GM23338 (cell line): ENCODE measurements around the gene PXMP2. TPM values are rescaled to one million over a fixed set of nuclear protein-coding genes. Genes with fewer than 3 reads are reported as not detected.

Experiments used
- ATAC-seq: fragments of 200-7000 bp; cut with Tn5 transposase; 3 replicates; pipeline ENCODE4 v1.9.1; 2020
- DNase-seq: peaks from one replicate; pipeline ENCODE4 v3.0.0-alpha.2; 2015; ENCODE audit warnings: low spot score
- H2AFZ ChIP-seq: fragments of 200-600 bp; sonication (generic); 2 replicates; pipeline ENCODE4 v1.8.0; 2016; ENCODE audit warnings: antibody characterized with exemption, mild to moderate bottlenecking, moderate library complexity
- H3F3A ChIP-seq: fragments of 200-600 bp; sonication (generic); replicated peaks from 2 replicates; pipeline ENCODE4 v1.8.0; 2017; ENCODE audit warnings: antibody characterized with exemption, mixed run types, low read depth
- H3K27ac ChIP-seq: fragments of 200-600 bp; sonication (generic); 2 replicates; pipeline ENCODE4 v1.6.1; 2016; ENCODE audit warnings: low read depth
- H3K27me3 ChIP-seq: fragments of 200-600 bp; sonication (generic); 2 replicates; pipeline ENCODE4 v1.8.0; 2016; ENCODE audit warnings: mild to moderate bottlenecking, mixed run types, moderate library complexity; ENCODE audit not compliant: insufficient read depth
- H3K36me3 ChIP-seq: fragments of 200-600 bp; sonication (generic); 2 replicates; pipeline ENCODE4 v1.8.0; 2016; ENCODE audit warnings: mild to moderate bottlenecking; ENCODE audit not compliant: insufficient read depth
- H3K4me1 ChIP-seq: fragments of 200-600 bp; sonication (generic); 2 replicates; pipeline ENCODE4 v1.8.0; 2016; ENCODE audit warnings: mild to moderate bottlenecking, moderate library complexity; ENCODE audit not compliant: insufficient read depth
- H3K4me2 ChIP-seq: fragments of 200-600 bp; sonication (generic); 2 replicates; pipeline ENCODE4 v1.7.1; 2017; ENCODE audit warnings: mixed run types
- H3K4me3 ChIP-seq: fragments of 200-600 bp; sonication (generic); 2 replicates; pipeline ENCODE4 v1.6.1; 2016; ENCODE audit warnings: mixed run types
- H3K79me2 ChIP-seq: fragments of 200-600 bp; sonication (generic); replicated peaks from 2 replicates; pipeline ENCODE4 v1.8.0; 2017; ENCODE audit warnings: mild to moderate bottlenecking; ENCODE audit not compliant: insufficient read depth
- H3K9me2 ChIP-seq: fragments of 200-600 bp; sonication (generic); 2 replicates; pipeline ENCODE4 v1.8.0; 2017; ENCODE audit not compliant: insufficient read depth
- H4K20me1 ChIP-seq: fragments of 200-600 bp; sonication (generic); replicated peaks from 2 replicates; pipeline ENCODE4 v1.8.0; 2017; ENCODE audit warnings: mild to moderate bottlenecking; ENCODE audit not compliant: insufficient read depth
- H3K27ac Mint-ChIP-seq: 2 replicates; pipeline ENCODE4 v1.8.0; 2020; ENCODE audit warnings: inconsistent platforms, mild to moderate bottlenecking, moderate library complexity, mixed read lengths
- H3K27me3 Mint-ChIP-seq: 3 replicates; pipeline ENCODE4 v1.8.0; 2022; ENCODE audit warnings: low read depth, mild to moderate bottlenecking, moderate library complexity, mixed read lengths, inconsistent platforms; ENCODE audit not compliant: insufficient read depth, poor library complexity
- H3K36me3 Mint-ChIP-seq: 3 replicates; pipeline ENCODE4 v1.8.0; 2021; ENCODE audit warnings: low read depth, mild to moderate bottlenecking, inconsistent platforms, moderate library complexity, mixed read lengths
- H3K4me1 Mint-ChIP-seq: 3 replicates; pipeline ENCODE4 v1.8.0; 2020; ENCODE audit warnings: mild to moderate bottlenecking, inconsistent platforms, mixed read lengths
- H3K4me3 Mint-ChIP-seq: 3 replicates; pipeline ENCODE4 v1.8.0; 2021; ENCODE audit warnings: moderate library complexity, mild to moderate bottlenecking, inconsistent platforms, mixed read lengths
- H3K9me3 Mint-ChIP-seq: 3 replicates; pipeline ENCODE4 v1.8.0; 2020; ENCODE audit warnings: moderate library complexity, mild to moderate bottlenecking, inconsistent platforms, mixed read lengths
- CREB1 ChIP-seq: fragments of 250-450 bp; sonication (Bioruptor Pico); IDR thresholded peaks from 2 replicates; pipeline ENCODE4 v1.5.0; 2020; ENCODE audit warnings: low read depth, mild to moderate bottlenecking, moderate library complexity
- ETS1 ChIP-seq: IDR thresholded peaks from 2 replicates; pipeline ENCODE4 v1.6.1; 2016; ENCODE audit warnings: antibody characterized with exemption
- EZH2 ChIP-seq: fragments of 200-600 bp; sonication (generic); IDR thresholded peaks from one replicate; pipeline ENCODE4 v1.8.0; 2017; ENCODE audit warnings: antibody characterized with exemption, mild to moderate bottlenecking, low read depth; ENCODE audit not compliant: unreplicated experiment
- JUNB ChIP-seq: IDR thresholded peaks from one replicate; pipeline ENCODE4 v1.6.1; 2016; ENCODE audit warnings: antibody characterized with exemption; ENCODE audit not compliant: unreplicated experiment
- NANOG ChIP-seq: IDR thresholded peaks from 2 replicates; pipeline ENCODE4 v1.6.1; 2016; ENCODE audit warnings: antibody characterized with exemption, borderline replicate concordance
- POLR2AphosphoS5 ChIP-seq: IDR thresholded peaks from 2 replicates; pipeline ENCODE4 v1.6.1; 2016; ENCODE audit warnings: antibody characterized with exemption, low read depth
- REST ChIP-seq: IDR thresholded peaks from one replicate; pipeline ENCODE4 v1.6.1; 2018; ENCODE audit warnings: antibody characterized with exemption; ENCODE audit not compliant: unreplicated experiment
- STAT1 ChIP-seq: IDR thresholded peaks from one replicate; pipeline ENCODE4 v1.6.1; 2016; ENCODE audit warnings: antibody characterized with exemption; ENCODE audit not compliant: unreplicated experiment
- ZNF331 ChIP-seq: fragments of 250-450 bp; sonication (Bioruptor Pico); IDR thresholded peaks from 2 replicates; pipeline ENCODE4 v1.5.0; 2020; ENCODE audit warnings: low read depth, mild to moderate bottlenecking, moderate library complexity
- ZNF462 ChIP-seq: fragments of 250-450 bp; sonication (Bioruptor Pico); IDR thresholded peaks from 2 replicates; pipeline ENCODE4 v1.5.0; 2020; ENCODE audit warnings: mild to moderate bottlenecking, moderate library complexity
- polyA plus RNA-seq: library from polyadenylated mRNA; unstranded; fragments of >200 nt; fragmentation: Nextera tagmentation; extraction: Ambion mirVana; gene quantifications from 2 replicates; pipeline ENCODE4 v1.2.1, GENCODE V29; 2016
- total RNA-seq: library from RNA; depleted of rRNA; stranded (reverse); fragments of >200 nt; shearing (Covaris generic); gene quantifications from 2 replicates; pipeline ENCODE4 v1.2.3, GENCODE V29; 2014
- TF ChIP-seq, protein P1 (sequence below), 2 experiments: fragments of 200-600 bp in 1 of 2; sonication (generic) in 1 of 2; conservative IDR thresholded peaks; 2 replicates each; pipeline versions ENCODE4 v1.5.1 to v1.6.1; 2016 to 2017; ENCODE audit warnings: antibody characterized with exemption in 2 of 2, low read depth in 2 of 2, mild to moderate bottlenecking in 2 of 2, moderate library complexity in 1 of 2

PXMP2 gene
- total and polyA plus RNA-seq, 2 experiments from 2014 or later: 17.3 to 19.7 TPM

GRCh38 chr12:132719954-132720324 is 32.6 kb downstream of the PXMP2 start:
- Histone ChIP-seq H2AFZ (no peak overlapping the region), H3K27ac (no peak overlapping the region), H3F3A (peaks cover 31% of the 10 kb centered on the region), H3K4me1 (no peaks in the 10 kb centered on the region), H3K4me3 (no peak overlapping the region), H4K20me1 (peaks cover 5% of the 10 kb centered on the region), H3K27me3 (no peaks in the 10 kb centered on the region), H3K36me3 (peaks cover 7% of the 10 kb centered on the region; the same call in 1 of the 2 replicates), H3K4me2 (no peak overlapping the region), H3K79me2 (peaks cover 8% of the 10 kb centered on the region), H3K9me2 (no peaks in the 10 kb centered on the region)
- Mint-ChIP-seq H3K4me3 (no peak overlapping the region), H3K36me3 (peaks cover 81% of the 10 kb centered on the region), H3K9me3 (no peaks in the 10 kb centered on the region), H3K27ac (no peak overlapping the region), H3K4me1 (no peaks in the 10 kb centered on the region), H3K27me3 (peaks cover 14% of the 10 kb centered on the region)
- TF ChIP-seq NANOG (no peak), REST (no peak), EZH2 (no peak), ZNF462 (CRISPR knock-in tag) (no peak), CREB1 (CRISPR knock-in tag) (no peak), JUNB (no peak), STAT1 (no peak), POLR2AphosphoS5 (no peak), ZNF331 (CRISPR knock-in tag) (no peak), ETS1 (no peak)
- TF ChIP-seq, protein P1, sequence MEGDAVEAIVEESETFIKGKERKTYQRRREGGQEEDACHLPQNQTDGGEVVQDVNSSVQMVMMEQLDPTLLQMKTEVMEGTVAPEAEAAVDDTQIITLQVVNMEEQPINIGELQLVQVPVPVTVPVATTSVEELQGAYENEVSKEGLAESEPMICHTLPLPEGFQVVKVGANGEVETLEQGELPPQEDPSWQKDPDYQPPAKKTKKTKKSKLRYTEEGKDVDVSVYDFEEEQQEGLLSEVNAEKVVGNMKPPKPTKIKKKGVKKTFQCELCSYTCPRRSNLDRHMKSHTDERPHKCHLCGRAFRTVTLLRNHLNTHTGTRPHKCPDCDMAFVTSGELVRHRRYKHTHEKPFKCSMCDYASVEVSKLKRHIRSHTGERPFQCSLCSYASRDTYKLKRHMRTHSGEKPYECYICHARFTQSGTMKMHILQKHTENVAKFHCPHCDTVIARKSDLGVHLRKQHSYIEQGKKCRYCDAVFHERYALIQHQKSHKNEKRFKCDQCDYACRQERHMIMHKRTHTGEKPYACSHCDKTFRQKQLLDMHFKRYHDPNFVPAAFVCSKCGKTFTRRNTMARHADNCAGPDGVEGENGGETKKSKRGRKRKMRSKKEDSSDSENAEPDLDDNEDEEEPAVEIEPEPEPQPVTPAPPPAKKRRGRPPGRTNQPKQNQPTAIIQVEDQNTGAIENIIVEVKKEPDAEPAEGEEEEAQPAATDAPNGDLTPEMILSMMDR (conservative IDR thresholded peaks at IDR 0.05; ENCODE audit: low read depth in 2 of 2): no peak
- ATAC-seq (no peak), DNase-seq (no peak)
